Fibroblast of the aortic adventitia (primary cell): ENCODE results near the gene CAPN10. TPM values are rescaled to one million over a fixed set of nuclear protein-coding genes. Genes with fewer than 3 reads are reported as not detected.

Experiments
- DNase-seq: peaks from one replicate; pipeline ENCODE4 v3.0.0-alpha.2; 2010; ENCODE audit warnings: low read depth
- H3K4me3 ChIP-seq: 2 replicates; pipeline ENCODE4 v1.5.1; 2011; ENCODE audit warnings: low read depth, mild to moderate bottlenecking, control low read depth, low read length, moderate library complexity
- CTCF ChIP-seq: IDR thresholded peaks from 2 replicates; pipeline ENCODE4 v1.5.1; 2011; ENCODE audit warnings: mild to moderate bottlenecking, low read length, control low read depth, inconsistent platforms; ENCODE audit not compliant: insufficient read depth
- total RNA-seq: library from RNA; depleted of rRNA; stranded (reverse); fragments of >200 nt; gene quantifications from 2 replicates; pipeline ENCODE4 v1.2.3, GENCODE V29; 2012; ENCODE audit warnings: low replicate concordance

Gene CAPN10
- total RNA-seq, 1 donor, result 14.3 TPM

- peak overlapping the region; percentile 17 for H3K4me3 ChIP-seq
- TF ChIP-seq CTCF, result no peak
- DNase-seq, result peak; percentile 93
Observed at GRCh38 chr2:240579771-240580614, 6.5 kb upstream of the CAPN10 start.

GRCh38 chr2:240581811-240582210 lies 4.7 kb upstream of the CAPN10 start:
- DNase-seq, result no peak
- no peak for TF ChIP-seq CTCF
- no peak overlapping the region for H3K4me3 ChIP-seq

- no peak for TF ChIP-seq CTCF
- no peak overlapping the region for H3K4me3 ChIP-seq
- DNase-seq, result no peak
Observed at GRCh38 chr2:240582781-240583180, 3.8 kb upstream of the CAPN10 start.

- TF ChIP-seq CTCF, result no peak
- no peak overlapping the region for H3K4me3 ChIP-seq
- DNase-seq, result no peak
Observed at GRCh38 chr2:240583774-240584173, 2.8 kb upstream of the CAPN10 start.

- no peak for TF ChIP-seq CTCF
- H3K4me3 ChIP-seq, result peak overlapping the region; percentile 99
- no peak for DNase-seq
Observed at GRCh38 chr2:240584486-240585031, 2.0 kb upstream of the CAPN10 start.

GRCh38 chr2:240585101-240585500 lies 1.4 kb upstream of the CAPN10 start:
- peak overlapping the region; percentile 99 for H3K4me3 ChIP-seq
- no peak for DNase-seq
- no peak for TF ChIP-seq CTCF
